SU-DHL-6 (cell line): Measurements from ENCODE around the gene ZGPAT.

Experiments
- H2AFZ ChIP-seq: fragments of 200-600 bp; sonication (generic); 2 replicates; pipeline ENCODE4 v1.6.1; 2014; ENCODE audit warnings: low read depth, mild to moderate bottlenecking, moderate library complexity, mixed read lengths, antibody characterized with exemption, low read length; ENCODE audit not compliant: severe bottlenecking
- H3F3A ChIP-seq: fragments of 200-600 bp; shearing (Covaris generic); 2 replicates; pipeline ENCODE4 v1.6.0; 2016; ENCODE audit warnings: antibody characterized with exemption, mild to moderate bottlenecking; ENCODE audit not compliant: insufficient read depth
- H3K27ac ChIP-seq: fragments of 200-600 bp; sonication (generic); 2 replicates; pipeline ENCODE4 v1.5.1; 2016; ENCODE audit warnings: low read depth, mild to moderate bottlenecking, low read length, moderate library complexity, mixed read lengths
- H3K27me3 ChIP-seq: fragments of 200-600 bp; sonication (generic), shearing (Covaris generic); 2 replicates; pipeline ENCODE4 v1.6.0; 2014; ENCODE audit warnings: mild to moderate bottlenecking, low read length
- H3K36me3 ChIP-seq: fragments of 200-600 bp; sonication (generic); 2 replicates; pipeline ENCODE4 v1.6.1; 2014; ENCODE audit warnings: mild to moderate bottlenecking, low read length, mixed read lengths
- H3K4me2 ChIP-seq: fragments of 300-600, 200-600 bp; shearing (Covaris generic), sonication (generic); 2 replicates; pipeline ENCODE4 v1.6.0; 2014; ENCODE audit warnings: low read length, low read depth, mild to moderate bottlenecking; ENCODE audit not compliant: poor library complexity, severe bottlenecking
- H3K4me3 ChIP-seq: fragments of 200-600 bp; sonication (generic); 2 replicates; pipeline ENCODE4 v1.5.1; 2014; ENCODE audit warnings: antibody characterized with exemption, low read length, mild to moderate bottlenecking, mixed read lengths; ENCODE audit not compliant: insufficient read depth, poor library complexity, severe bottlenecking
- H3K79me2 ChIP-seq: fragments of 200-600 bp; sonication (generic); 2 replicates; pipeline ENCODE4 v1.6.1; 2014; ENCODE audit warnings: mild to moderate bottlenecking, low read length, moderate library complexity; ENCODE audit not compliant: insufficient read depth
- H3K9ac ChIP-seq: fragments of 200-600 bp; sonication (generic); 2 replicates; pipeline ENCODE4 v1.7.0; 2014; ENCODE audit warnings: mild to moderate bottlenecking, low read length
- H3K9me2 ChIP-seq: fragments of 200-600 bp; sonication (generic); replicated peaks from 2 replicates; pipeline ENCODE4 v1.6.1; 2014; ENCODE audit warnings: low read length; ENCODE audit not compliant: insufficient read depth
- H3K9me3 ChIP-seq: fragments of 200-600 bp; sonication (generic); 2 replicates; pipeline ENCODE4 v1.6.1; 2014; ENCODE audit warnings: low read length, mixed read lengths; ENCODE audit not compliant: insufficient read depth
- H4K20me1 ChIP-seq: fragments of 200-600 bp; sonication (generic); 2 replicates; pipeline ENCODE4 v1.6.1; 2014; ENCODE audit warnings: low read depth, mild to moderate bottlenecking, antibody characterized with exemption, low read length, moderate library complexity, mixed read lengths
- EZH2phosphoT487 ChIP-seq: fragments of 200-600 bp; sonication (generic), shearing (Covaris generic); conservative IDR thresholded peaks from 2 replicates; pipeline ENCODE4 v1.6.1; 2018; ENCODE audit warnings: mild to moderate bottlenecking, antibody characterized with exemption, low read length, moderate library complexity, mixed read lengths
- TF ChIP-seq, protein P1 (sequence below): fragments of 200-600 bp; sonication (generic); IDR thresholded peaks from one replicate; pipeline ENCODE4 v1.5.1; 2017; ENCODE audit warnings: antibody characterized with exemption, mild to moderate bottlenecking, low read length, moderate library complexity; ENCODE audit not compliant: insufficient read depth, poor library complexity, severe bottlenecking

The ZGPAT gene

GRCh38 chr20:63706027-63706695 is 1.7 kb upstream of the ZGPAT start:
- Histone ChIP-seq H3K79me2 (peaks cover 43% of the 10 kb centered on the region), H3K9ac (peak overlapping the region; percentile 89), H4K20me1 (0 out of 2 replicates have a peak, but pooled peaks cover 4% of the 10 kb centered on the region), H3K4me3 (peak overlapping the region; percentile 79), H3K4me2 (peak overlapping the region; percentile 68), H3K27me3 (no peaks in the 10 kb centered on the region), H3K9me2 (no peaks in the 10 kb centered on the region), H3K36me3 (peaks cover 3% of the 10 kb centered on the region; the same call in 1 of the 2 replicates), H3K9me3 (no peaks in the 10 kb centered on the region), H2AFZ (no peak overlapping the region), H3F3A (0 out of 2 replicates have a peak, but pooled peaks cover 4% of the 10 kb centered on the region), H3K27ac (no peak overlapping the region)
- TF ChIP-seq, protein P1, sequence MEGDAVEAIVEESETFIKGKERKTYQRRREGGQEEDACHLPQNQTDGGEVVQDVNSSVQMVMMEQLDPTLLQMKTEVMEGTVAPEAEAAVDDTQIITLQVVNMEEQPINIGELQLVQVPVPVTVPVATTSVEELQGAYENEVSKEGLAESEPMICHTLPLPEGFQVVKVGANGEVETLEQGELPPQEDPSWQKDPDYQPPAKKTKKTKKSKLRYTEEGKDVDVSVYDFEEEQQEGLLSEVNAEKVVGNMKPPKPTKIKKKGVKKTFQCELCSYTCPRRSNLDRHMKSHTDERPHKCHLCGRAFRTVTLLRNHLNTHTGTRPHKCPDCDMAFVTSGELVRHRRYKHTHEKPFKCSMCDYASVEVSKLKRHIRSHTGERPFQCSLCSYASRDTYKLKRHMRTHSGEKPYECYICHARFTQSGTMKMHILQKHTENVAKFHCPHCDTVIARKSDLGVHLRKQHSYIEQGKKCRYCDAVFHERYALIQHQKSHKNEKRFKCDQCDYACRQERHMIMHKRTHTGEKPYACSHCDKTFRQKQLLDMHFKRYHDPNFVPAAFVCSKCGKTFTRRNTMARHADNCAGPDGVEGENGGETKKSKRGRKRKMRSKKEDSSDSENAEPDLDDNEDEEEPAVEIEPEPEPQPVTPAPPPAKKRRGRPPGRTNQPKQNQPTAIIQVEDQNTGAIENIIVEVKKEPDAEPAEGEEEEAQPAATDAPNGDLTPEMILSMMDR, result no peak
- TF ChIP-seq EZH2phosphoT487, result no peak

DNA sequence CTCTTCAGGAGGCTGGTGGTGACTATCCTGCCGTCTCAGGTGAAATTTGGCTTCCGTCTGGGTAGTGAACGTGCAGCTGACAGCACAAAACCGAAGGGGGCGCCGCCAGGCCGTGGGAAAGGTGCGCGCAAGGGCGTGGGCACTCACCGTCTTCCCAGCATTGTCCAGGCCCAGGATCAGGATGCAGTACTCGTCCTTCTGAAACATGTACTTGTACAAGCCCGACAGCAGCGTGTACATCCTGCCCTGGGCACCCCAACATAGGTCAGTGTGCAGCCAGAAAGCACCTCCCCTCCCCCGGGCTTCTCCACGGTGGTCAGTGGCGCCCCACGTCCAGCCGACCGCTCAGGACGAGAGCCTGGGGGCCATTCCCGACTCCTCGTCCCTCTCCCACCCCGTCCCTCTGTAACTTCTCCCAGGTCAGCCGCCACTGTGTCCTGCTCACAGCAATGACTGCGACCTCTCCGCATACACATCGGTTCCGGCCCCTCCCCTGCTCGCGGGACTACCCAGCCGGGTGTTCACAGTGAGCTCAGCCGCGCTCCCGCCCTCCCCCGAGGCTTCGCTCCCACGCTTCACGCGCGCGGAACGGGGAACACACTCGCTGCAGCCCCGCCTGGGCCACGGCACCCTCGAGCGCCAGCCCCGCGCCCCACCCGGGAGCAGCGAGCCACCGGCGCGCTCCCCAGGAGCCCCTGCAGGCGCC is 834 bp upstream of the ZGPAT start:
- peak overlapping the region; percentile 79 for H3K4me3 ChIP-seq
- H2AFZ ChIP-seq, result peak overlapping the region; percentile 34
- H3K4me2 ChIP-seq, result peak overlapping the region; percentile 68
- H3K9me2 ChIP-seq, result no peaks in the 10 kb centered on the region
- peaks cover 11% of the 10 kb centered on the region for H3K36me3 ChIP-seq
- peak overlapping the region; percentile 38 for H3K27ac ChIP-seq
- TF ChIP-seq, protein P1, result peak; percentile 81
- no peak for TF ChIP-seq EZH2phosphoT487
- no peaks in the 10 kb centered on the region for H3K9me3 ChIP-seq
- 0 out of 2 replicates have a peak, but pooled peaks cover 4% of the 10 kb centered on the region for H3F3A ChIP-seq
- H3K9ac ChIP-seq, result peak overlapping the region; percentile 89
- peaks cover 51% of the 10 kb centered on the region for H3K79me2 ChIP-seq
- no peaks in the 10 kb centered on the region for H3K27me3 ChIP-seq
- H4K20me1 ChIP-seq, result 0 out of 2 replicates have a peak, but pooled peaks cover 4% of the 10 kb centered on the region

DNA sequence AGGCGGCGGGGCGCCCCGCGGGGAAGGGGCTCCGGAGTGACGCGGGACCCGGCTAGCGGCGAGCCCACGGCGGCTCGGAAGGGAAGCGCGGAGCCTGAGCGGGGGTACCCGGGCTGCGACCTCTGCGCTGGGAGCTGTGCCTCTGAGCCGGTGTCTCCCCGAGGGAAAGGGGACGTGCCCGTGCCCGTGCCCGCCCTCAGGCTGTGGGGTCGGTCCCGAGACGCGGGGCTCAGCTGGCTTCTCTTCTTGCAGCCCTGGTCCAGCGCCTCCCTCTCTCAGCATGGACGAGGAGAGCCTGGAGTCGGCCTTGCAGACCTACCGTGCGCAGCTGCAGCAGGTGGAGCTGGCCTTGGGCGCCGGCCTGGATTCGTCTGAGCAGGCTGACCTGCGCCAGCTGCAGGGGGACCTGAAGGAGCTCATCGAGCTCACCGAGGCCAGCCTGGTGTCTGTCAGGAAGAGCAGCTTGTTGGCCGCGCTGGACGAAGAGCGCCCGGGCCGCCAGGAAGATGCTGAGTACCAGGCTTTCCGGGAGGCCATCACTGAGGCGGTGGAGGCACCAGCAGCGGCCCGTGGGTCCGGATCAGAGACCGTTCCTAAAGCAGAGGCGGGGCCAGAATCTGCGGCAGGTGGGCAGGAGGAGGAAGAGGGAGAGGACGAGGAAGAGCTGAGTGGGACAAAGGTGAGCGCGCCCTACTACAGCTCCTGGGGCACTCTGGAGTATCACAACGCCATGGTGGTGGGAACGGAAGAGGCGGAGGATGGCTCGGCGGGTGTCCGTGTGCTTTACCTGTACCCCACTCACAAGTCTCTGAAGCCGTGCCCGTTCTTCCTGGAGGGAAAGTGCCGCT is 686 bp downstream of the ZGPAT start:
- Histone ChIP-seq H3K27ac (peak overlapping the region; percentile 38), H4K20me1 (0 out of 2 replicates have a peak, but pooled peaks cover 4% of the 10 kb centered on the region)

More for the DNA sequence above, 686 bp downstream of the ZGPAT start:
- H3K4me3 ChIP-seq, result peak overlapping the region; percentile 79
- H2AFZ ChIP-seq, result no peak overlapping the region
- peaks cover 15% of the 10 kb centered on the region for H3K36me3 ChIP-seq
- no peaks in the 10 kb centered on the region for H3K9me2 ChIP-seq
- peaks cover 60% of the 10 kb centered on the region for H3K79me2 ChIP-seq
- no peak for TF ChIP-seq EZH2phosphoT487
- TF ChIP-seq, protein P1, result no peak
- peak overlapping the region; percentile 68 for H3K4me2 ChIP-seq
- no peaks in the 10 kb centered on the region for H3K9me3 ChIP-seq
- no peaks in the 10 kb centered on the region for H3K27me3 ChIP-seq
- 0 out of 2 replicates have a peak, but pooled peaks cover 4% of the 10 kb centered on the region for H3F3A ChIP-seq
- peak overlapping the region; percentile 89 for H3K9ac ChIP-seq
